GM10266 (cell line): Measurements from ENCODE around the gene WASHC3.

Source experiments
- DNase-seq: peaks from one replicate; pipeline ENCODE4 v3.0.0; 2012; ENCODE audit errors: extremely low spot score
- TF ChIP-seq, protein P1 (sequence below): IDR thresholded peaks from 2 replicates; pipeline ENCODE4 v1.5.1; 2012; ENCODE audit warnings: mild to moderate bottlenecking, low read depth; ENCODE audit not compliant: control insufficient read depth, insufficient read depth; ENCODE audit errors: missing control alignments

Gene WASHC3

DNA sequence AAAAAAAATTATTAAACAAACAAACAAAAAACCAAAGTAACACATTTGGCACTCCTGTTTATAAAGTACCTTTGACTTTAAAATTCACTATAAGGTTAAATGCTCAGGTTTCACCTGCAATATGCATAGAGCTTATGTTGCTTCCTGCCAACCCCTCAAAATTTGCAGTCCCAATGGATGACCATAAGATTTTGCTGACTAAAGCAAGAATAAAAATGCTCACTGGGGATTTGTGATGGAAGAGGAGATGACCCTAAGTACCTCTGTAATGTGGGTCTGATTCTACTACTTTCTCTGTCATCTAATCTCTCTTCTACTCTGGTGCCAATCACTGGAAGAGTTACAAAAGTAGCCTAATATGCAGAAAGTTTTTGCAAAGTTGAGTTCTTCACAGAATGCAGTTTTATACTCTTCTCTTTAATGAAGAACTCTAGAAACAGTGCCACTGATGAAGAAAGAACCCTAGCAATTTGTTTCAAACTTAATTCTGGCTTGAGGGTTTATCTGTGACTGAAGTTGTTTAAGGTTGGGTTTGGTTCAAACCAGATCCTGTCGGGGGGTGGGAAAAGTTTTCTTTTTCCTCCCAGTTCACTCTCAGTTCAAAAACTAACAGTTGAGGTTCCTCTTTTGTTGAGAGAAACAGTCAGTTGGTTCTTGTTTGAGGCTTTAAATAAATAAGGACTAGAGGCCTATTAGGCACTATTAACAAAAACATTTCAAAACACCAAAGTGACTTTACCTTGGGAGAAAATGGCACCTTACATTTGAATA, 10.9 kb downstream of the WASHC3 start:
- no peak for DNase-seq
- TF ChIP-seq, protein P1, sequence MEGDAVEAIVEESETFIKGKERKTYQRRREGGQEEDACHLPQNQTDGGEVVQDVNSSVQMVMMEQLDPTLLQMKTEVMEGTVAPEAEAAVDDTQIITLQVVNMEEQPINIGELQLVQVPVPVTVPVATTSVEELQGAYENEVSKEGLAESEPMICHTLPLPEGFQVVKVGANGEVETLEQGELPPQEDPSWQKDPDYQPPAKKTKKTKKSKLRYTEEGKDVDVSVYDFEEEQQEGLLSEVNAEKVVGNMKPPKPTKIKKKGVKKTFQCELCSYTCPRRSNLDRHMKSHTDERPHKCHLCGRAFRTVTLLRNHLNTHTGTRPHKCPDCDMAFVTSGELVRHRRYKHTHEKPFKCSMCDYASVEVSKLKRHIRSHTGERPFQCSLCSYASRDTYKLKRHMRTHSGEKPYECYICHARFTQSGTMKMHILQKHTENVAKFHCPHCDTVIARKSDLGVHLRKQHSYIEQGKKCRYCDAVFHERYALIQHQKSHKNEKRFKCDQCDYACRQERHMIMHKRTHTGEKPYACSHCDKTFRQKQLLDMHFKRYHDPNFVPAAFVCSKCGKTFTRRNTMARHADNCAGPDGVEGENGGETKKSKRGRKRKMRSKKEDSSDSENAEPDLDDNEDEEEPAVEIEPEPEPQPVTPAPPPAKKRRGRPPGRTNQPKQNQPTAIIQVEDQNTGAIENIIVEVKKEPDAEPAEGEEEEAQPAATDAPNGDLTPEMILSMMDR: no peak

DNA sequence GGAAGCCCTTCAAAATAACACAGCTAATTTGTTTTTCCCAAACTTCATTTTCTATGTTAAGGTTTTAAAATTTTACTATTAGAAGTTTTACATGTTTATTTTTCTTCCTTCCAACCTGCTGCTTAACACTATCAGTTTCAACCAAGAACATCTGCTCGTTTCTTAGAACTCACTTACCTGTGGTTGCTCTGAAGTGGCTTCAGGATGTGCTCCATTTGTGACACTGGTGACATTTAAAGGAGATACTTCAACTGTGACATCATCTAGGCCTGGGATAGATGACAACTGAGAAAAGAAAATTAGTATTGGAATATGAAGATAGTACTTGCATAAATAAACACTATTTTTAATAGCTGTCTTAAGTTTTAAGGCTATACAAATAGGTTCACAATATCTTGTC, 17.9 kb downstream of the WASHC3 start:
- no peak for DNase-seq
- TF ChIP-seq, protein P1: no peak

DNA sequence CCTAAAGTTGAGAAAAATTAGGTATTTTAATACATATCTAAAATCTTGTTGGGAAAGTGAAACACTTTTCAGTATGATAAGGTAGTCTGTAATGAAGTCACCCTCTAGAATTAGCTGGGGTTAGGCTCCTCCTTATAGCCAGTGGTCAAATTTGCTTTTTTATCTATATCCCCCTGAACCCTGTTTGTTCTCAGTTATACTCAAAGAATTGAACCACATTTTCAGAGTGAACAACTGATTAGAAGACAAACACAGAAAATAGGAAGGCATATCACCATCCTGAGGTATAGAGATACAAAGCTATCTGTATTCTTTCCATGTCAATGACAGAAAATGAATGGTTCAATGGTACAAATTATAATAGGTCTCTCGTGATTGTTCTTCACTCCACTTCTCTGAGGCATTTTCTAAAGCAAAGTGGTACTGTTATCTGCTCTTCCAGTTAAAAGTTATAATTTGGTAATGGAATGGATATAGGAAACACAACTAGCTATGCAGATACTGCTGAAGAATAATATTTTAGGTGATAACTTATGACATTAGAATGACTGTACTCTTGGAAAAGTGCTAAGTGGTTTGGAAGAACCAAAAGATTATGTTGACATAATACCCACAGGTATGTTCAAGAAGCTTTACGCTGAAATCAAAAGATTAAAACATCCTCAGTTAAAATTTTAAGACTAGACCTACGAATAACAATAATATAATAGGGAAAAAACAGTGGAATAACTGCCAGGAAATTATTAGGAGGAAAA, 27.6 kb downstream of the WASHC3 start:
- TF ChIP-seq, protein P1: no peak
- no peak for DNase-seq

DNA sequence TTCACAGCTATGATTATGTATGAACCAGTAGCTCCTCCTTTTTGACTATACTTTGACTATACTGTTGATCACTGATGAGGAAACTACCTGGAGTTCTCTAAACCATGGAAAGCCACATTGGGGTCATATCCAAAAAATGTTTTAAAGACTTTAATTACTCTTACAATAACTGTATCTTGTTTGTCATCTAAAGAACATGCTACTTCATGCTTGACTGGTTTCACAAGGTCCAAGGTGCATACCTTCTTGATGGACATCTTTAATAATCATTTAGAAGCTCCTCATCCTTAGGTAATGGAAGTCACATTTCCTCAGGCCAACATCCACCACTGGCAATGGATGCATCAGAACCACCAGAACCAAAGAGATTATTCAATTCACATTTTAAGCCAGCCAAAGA, 29.9 kb downstream of the WASHC3 start:
- TF ChIP-seq, protein P1: no peak
- no peak for DNase-seq

DNA sequence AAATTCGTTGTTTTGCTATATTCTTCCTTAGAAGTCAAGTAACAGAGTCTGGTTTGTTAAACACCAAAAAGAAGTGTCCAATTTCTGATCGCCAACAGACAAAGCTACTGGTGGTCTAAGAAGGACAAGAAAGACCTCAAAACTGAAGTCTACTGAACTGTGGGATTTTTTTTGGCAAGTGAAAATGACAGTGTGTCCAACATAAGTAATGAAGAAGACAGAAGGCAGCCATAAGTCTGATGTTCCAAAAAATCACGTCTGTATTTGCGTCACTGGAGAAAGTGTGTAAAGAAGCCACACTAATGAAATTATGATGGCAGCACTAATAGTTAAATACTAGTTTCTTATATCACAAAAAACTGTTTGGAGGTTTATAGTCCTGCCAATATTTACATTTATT, 32.6 kb downstream of the WASHC3 start:
- DNase-seq: no peak
- TF ChIP-seq, protein P1: no peak

DNA sequence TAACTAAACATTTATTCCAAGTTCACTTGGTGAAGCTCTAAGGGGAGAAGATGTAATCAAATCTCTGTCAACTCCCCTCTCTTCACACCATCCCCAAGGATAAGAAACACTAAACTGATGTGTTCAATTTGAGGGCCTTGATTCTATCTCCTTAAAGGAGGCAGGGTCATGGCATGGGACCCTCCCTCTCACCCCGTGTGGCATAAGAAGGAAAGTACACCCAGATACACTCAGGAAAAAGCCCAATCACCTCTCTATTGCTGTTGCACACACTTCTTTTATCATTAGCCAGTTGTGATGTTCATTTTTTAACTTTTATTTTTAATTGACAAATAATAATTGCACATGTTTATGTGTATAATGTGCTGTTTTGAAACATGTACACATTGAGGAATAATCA, 35.1 kb downstream of the WASHC3 start:
- TF ChIP-seq, protein P1: no peak
- DNase-seq: no peak

DNA sequence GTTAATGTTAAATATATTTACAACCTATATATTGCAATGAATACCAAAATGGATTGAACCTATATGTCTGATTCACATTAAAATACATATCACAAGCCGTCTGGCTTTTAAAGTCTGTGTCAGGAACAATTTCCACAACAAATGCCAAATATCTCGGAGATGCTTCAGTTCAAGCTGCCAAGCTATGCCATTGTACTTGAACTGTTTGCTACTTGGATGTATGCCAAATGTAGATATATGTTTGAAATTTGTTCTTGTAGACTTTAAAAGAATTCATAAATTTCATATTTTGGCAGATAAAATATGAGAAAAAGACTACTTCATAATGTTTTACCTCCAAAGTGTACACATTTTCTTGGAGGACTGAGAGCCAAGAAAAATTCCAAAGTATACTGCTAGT, 37.0 kb downstream of the WASHC3 start:
- no peak for DNase-seq
- TF ChIP-seq, protein P1: no peak
